Measurements from ENCODE around the gene TOMT. TPM values are rescaled to one million over a fixed set of nuclear protein-coding genes. Genes with fewer than 3 reads are reported as not detected.

Gene TOMT
- total and polyA plus RNA-seq, 2 of the 4 experiments (the other 2 are of a cell fraction), result not detected

DNA sequence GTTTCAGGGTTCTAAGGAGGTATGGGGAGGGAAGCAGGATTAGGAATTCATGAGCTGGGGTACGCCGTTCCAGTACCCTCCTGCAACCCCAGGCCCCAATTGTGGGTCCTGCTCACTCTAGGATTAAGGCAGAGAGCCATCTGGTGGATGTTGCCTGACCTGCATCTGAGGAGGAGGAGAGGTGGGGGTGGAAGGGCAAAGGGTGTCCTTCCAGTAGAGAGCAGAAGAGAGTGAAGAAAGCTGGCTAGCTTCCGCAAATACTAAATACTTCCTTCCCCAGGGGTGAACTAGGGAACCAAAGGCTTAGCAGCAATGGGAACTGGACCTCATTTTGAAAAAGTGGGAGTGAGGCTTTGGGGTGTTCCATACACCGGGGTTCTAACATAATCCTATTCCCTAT lies 14.4 kb upstream of the TOMT start:
- BruUV-seq (replicated peaks), result no TSS peak
- dilution Hi-C loops (cut with HindIII; ENCODE audit: low sequenced_read_pairs, unreplicated experiment), result no loop called here

More for the DNA sequence above, 14.4 kb upstream of the TOMT start:
- no peak overlapping the region for H3K23ac ChIP-seq (ENCODE audit: low read depth, low read length)
- H3K4me3 ChIP-seq (ENCODE audit: insufficient read depth, low read depth, low read length), result no peak overlapping the region
- peak; percentile 95 for ATAC-seq (ENCODE audit: low read depth)
- TF ChIP-seq, protein P1, sequence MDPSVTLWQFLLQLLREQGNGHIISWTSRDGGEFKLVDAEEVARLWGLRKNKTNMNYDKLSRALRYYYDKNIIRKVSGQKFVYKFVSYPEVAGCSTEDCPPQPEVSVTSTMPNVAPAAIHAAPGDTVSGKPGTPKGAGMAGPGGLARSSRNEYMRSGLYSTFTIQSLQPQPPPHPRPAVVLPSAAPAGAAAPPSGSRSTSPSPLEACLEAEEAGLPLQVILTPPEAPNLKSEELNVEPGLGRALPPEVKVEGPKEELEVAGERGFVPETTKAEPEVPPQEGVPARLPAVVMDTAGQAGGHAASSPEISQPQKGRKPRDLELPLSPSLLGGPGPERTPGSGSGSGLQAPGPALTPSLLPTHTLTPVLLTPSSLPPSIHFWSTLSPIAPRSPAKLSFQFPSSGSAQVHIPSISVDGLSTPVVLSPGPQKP (IDR thresholded peaks at IDR 0.05; ENCODE audit: borderline replicate concordance, low read depth, low read length), result no peak
- TF ChIP-seq MAZ (IDR thresholded peaks at IDR 0.05; ENCODE audit: borderline replicate concordance, low read depth, low read length), result 0 out of 2 replicates have a peak, but pooled peaks have one; percentile 30
- TF ChIP-seq BHLHE40 (IDR thresholded peaks at IDR 0.05; ENCODE audit: low read depth, low read length), result no peak
- TF ChIP-seq POLR2A (IDR thresholded peaks at IDR 0.05; ENCODE audit: low read depth, low read length), result no peak
- no peak for TF ChIP-seq CHD1 (IDR thresholded peaks at IDR 0.05; ENCODE audit: low read depth, low read length)
- no peak for TF ChIP-seq MXI1 (IDR thresholded peaks at IDR 0.05; ENCODE audit: borderline replicate concordance, low read depth, low read length)
- no peak for TF ChIP-seq RCOR1 (IDR thresholded peaks at IDR 0.05; ENCODE audit: insufficient replicate concordance, low read length)
- no peak for TF ChIP-seq RFX5 (IDR thresholded peaks at IDR 0.05; ENCODE audit: low read depth, low read length)
- no peak for TF ChIP-seq CEBPB (IDR thresholded peaks at IDR 0.05; ENCODE audit: low read depth, low read length)
- no peak for TF ChIP-seq NFE2L2 (IDR thresholded peaks at IDR 0.05; ENCODE audit: low read depth, low read length)
- peak; percentile 96 for TF ChIP-seq SMC3 (IDR thresholded peaks at IDR 0.05; ENCODE audit: low read depth, low read length)
- TF ChIP-seq, protein P2, sequence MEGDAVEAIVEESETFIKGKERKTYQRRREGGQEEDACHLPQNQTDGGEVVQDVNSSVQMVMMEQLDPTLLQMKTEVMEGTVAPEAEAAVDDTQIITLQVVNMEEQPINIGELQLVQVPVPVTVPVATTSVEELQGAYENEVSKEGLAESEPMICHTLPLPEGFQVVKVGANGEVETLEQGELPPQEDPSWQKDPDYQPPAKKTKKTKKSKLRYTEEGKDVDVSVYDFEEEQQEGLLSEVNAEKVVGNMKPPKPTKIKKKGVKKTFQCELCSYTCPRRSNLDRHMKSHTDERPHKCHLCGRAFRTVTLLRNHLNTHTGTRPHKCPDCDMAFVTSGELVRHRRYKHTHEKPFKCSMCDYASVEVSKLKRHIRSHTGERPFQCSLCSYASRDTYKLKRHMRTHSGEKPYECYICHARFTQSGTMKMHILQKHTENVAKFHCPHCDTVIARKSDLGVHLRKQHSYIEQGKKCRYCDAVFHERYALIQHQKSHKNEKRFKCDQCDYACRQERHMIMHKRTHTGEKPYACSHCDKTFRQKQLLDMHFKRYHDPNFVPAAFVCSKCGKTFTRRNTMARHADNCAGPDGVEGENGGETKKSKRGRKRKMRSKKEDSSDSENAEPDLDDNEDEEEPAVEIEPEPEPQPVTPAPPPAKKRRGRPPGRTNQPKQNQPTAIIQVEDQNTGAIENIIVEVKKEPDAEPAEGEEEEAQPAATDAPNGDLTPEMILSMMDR (conservative IDR thresholded peaks at IDR 0.05; ENCODE audit: low read depth, low read length), result peak; percentile 91
- TF ChIP-seq, protein P3, sequence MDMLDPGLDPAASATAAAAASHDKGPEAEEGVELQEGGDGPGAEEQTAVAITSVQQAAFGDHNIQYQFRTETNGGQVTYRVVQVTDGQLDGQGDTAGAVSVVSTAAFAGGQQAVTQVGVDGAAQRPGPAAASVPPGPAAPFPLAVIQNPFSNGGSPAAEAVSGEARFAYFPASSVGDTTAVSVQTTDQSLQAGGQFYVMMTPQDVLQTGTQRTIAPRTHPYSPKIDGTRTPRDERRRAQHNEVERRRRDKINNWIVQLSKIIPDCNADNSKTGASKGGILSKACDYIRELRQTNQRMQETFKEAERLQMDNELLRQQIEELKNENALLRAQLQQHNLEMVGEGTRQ (IDR thresholded peaks at IDR 0.05; ENCODE audit: low read depth, low read length), result no peak
- no peak for TF ChIP-seq MAFK (IDR thresholded peaks at IDR 0.05; ENCODE audit: low read depth, low read length)
- peak; percentile 79 for TF ChIP-seq RAD21 (IDR thresholded peaks at IDR 0.05; ENCODE audit: low read length)
- TF ChIP-seq FOS (IDR thresholded peaks at IDR 0.05; ENCODE audit: low read depth, low read length), result no peak
- peak; percentile 54 for DNase-seq
- H3K36me3 ChIP-seq (ENCODE audit: control insufficient read depth, insufficient read depth, low read length), result peaks cover 21% of the 10 kb centered on the region
- H3K18ac ChIP-seq (ENCODE audit: low read depth, low read length), result no peak overlapping the region
- H3K9ac ChIP-seq (ENCODE audit: low read depth, low read length), result no peak overlapping the region
- no peak overlapping the region for H2BK120ac ChIP-seq (ENCODE audit: low read depth, low read length)
- H3K79me1 ChIP-seq (ENCODE audit: low read depth in 1 of 2, low read length in 2 of 2), result peaks cover 11 to 23% of the 10 kb centered on the region in 2 experiments; a peak in 3 of 4 replicates
- H2AFZ ChIP-seq (replicated peaks; ENCODE audit: low read length, poor library complexity), result no peak overlapping the region
- no peaks in the 10 kb centered on the region for H3K4me1 ChIP-seq (ENCODE audit: control insufficient read depth, insufficient read depth, low read length)
- H4K91ac ChIP-seq (ENCODE audit: insufficient read depth, low read depth, low read length), result no peak overlapping the region
- H3K9me3 ChIP-seq (ENCODE audit: control insufficient read depth, insufficient read depth, low read length), result no peaks in the 10 kb centered on the region
- H3K9me1 ChIP-seq (ENCODE audit: insufficient read depth, low read length), result no peaks in the 10 kb centered on the region; the same call in 1 of the 2 replicates
- H3K14ac ChIP-seq (replicated peaks; ENCODE audit: low read depth, low read length), result no peak overlapping the region
- no CpG with 5 or more reads among the region's 4 CpGs for WGBS, 2 experiments (ENCODE audit: extremely low coverage in 2 of 2, insufficient read length in 1 of 2)
- intact Hi-C loops (cut with micrococcal nuclease), result loop anchor here (1.0 kb wide), 2 partner anchors 66 to 340 kb away; no protein-coding TSS in a partner anchor
- no peaks in the 10 kb centered on the region for H4K20me1 ChIP-seq (ENCODE audit: insufficient read depth, low read length)
- H2BK5ac ChIP-seq (ENCODE audit: low read depth, low read length, poor library complexity, severe bottlenecking), result no peak overlapping the region
- no peak overlapping the region for H2BK15ac ChIP-seq (ENCODE audit: low read depth, low read length)
- no peak overlapping the region for H2BK20ac ChIP-seq (ENCODE audit: low read depth, low read length)
- ChIA-PET POLR2A (ENCODE audit: unreplicated experiment) (interaction anchor here (0.5 kb wide), 1 partner anchor 51 kb away, joined by 4 read pairs; no protein-coding TSS in a partner anchor), CTCF (interaction anchor here (0.5 to 2.2 kb wide), 20 partner anchors 9 to 340 kb away, joined by 3 to 37 read pairs (median 3); no protein-coding TSS in a partner anchor)
- no peak overlapping the region for H3K4ac ChIP-seq (ENCODE audit: low read depth, low read length)
- no peak overlapping the region for H3K56ac ChIP-seq (ENCODE audit: extremely low read depth, insufficient read depth, low read length)
- no peak overlapping the region for H4K5ac ChIP-seq (ENCODE audit: low read depth, low read length)
- peak overlapping the region; percentile 4 for H2AK9ac ChIP-seq (replicated peaks; ENCODE audit: low read depth, low read length, poor library complexity)
- no peak overlapping the region for H2AK5ac ChIP-seq (ENCODE audit: low read depth, low read length)
- no peak overlapping the region for H3K27ac ChIP-seq (ENCODE audit: insufficient read depth, low read length)
- H3K4me2 ChIP-seq (ENCODE audit: low read depth, low read length), result no peak overlapping the region
- 0 out of 4 replicates have a peak overlapping the region, but pooled peaks of 1 of the 2 experiments have one; percentile 31 for H4K8ac ChIP-seq (ENCODE audit: low read depth in 2 of 2, low read length in 2 of 2)
- in situ Hi-C loops (cut with MboI; ENCODE audit: low sequenced_read_pairs), result loop anchor here (10.0 kb wide), 1 partner anchor 66 kb away; no protein-coding TSS in a partner anchor
- no peaks in the 10 kb centered on the region for H3K27me3 ChIP-seq (ENCODE audit: control insufficient read depth, insufficient read depth, low read length)

Measured in IMR-90 (cell line).